Left ventricle myocardium inferior (tissue), 1 donor: ENCODE results near the gene HDGFL2. TPM values are rescaled to one million over a fixed set of nuclear protein-coding genes. Genes with fewer than 3 reads are reported as not detected.

Experiments
- DNase-seq: peaks from one replicate; pipeline ENCODE4 v3.0.0-alpha.2; 2020
- H3K27ac ChIP-seq: fragments of 200-600 bp; replicated peaks from 2 replicates; pipeline ENCODE4 v1.8.0; 2021
- H3K27me3 ChIP-seq: fragments of 200-600 bp; 2 replicates; pipeline ENCODE4 v1.8.0; 2021; ENCODE audit warnings: low read depth
- H3K36me3 ChIP-seq: fragments of 200-600 bp; 2 replicates; pipeline ENCODE4 v1.8.0; 2021
- H3K4me1 ChIP-seq: fragments of 200-600 bp; 2 replicates; pipeline ENCODE4 v1.8.0; 2021
- H3K4me3 ChIP-seq: fragments of 200-600 bp; 2 replicates; pipeline ENCODE4 v1.8.0; 2021; ENCODE audit warnings: mild to moderate bottlenecking, moderate library complexity
- H3K9me3 ChIP-seq: fragments of 200-600 bp; replicated peaks from 2 replicates; pipeline ENCODE4 v1.8.0; 2021
- intact Hi-C: fragments of 100-400 bp; cut with micrococcal nuclease; formaldehyde crosslinking; loops from one replicate; pipeline ENCODE4 v1.11.0; 2022
- total RNA-seq: library from RNA; stranded (reverse); fragmentation: NEBNext Ultra II Directional; extraction: Animal tissue kit (Norgen Biotek cat#: 25700); gene quantifications from one replicate; pipeline ENCODE4 v1.2.1, GENCODE V29; 2021
- TF ChIP-seq, protein P1 (sequence below): fragments of 200-600 bp; IDR thresholded peaks from 2 replicates; pipeline ENCODE4 v1.8.0; 2021; ENCODE audit warnings: antibody characterized with exemption, mild to moderate bottlenecking, borderline replicate concordance
- donor health status: DM: no; HTN: yes; CAD: no; lungs with severe emphysema.

The HDGFL2 gene
- total RNA-seq, 1 donor from 2014 or later: 22.8 TPM

DNA sequence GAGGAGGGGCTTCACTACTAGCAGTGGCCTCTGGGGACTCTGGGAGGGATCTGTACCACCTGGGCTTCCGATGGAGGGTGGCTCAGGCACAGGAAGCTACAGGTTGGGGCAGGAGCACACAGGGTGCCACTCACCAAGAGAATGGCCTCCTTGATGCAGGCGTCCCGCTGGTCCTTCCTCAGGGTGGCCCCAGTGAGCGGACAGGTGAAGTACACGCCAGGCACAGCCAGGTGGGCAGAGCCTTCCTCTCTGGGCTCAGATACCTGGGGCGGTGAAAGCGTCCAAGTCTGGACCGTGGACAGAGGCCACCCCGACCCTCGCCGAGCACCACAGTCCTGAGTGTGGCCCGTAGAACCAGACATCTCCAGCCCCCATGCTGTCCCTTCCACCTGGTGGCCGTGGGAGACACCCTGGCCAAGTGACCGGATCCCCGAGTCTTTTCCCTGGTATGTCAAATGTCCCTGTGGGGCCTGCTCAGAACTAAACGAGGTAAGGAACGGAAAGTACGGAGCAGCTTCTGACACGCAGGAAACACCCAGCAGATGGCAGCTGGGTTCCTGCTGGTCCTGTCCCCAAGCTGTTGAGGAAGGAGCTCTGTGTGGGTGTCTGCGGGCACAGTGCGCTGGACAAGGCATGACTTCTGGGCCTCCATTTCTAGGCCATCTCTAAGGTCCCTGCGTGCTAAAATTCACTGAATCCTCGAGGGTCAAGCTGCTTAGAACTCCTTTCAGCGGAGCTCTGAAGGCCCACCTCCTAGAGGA lies 19.7 kb upstream of the HDGFL2 start:
- DNase-seq: no peak
- Histone ChIP-seq H3K4me3 (no peak overlapping the region), H3K4me1 (peaks cover 52% of the 10 kb centered on the region), H3K36me3 (peaks cover 70% of the 10 kb centered on the region), H3K27me3 (no peaks in the 10 kb centered on the region), H3K27ac (peak overlapping the region; percentile 56), H3K9me3 (no peaks in the 10 kb centered on the region)
- intact Hi-C loops: no loop called here
- TF ChIP-seq, protein P1, sequence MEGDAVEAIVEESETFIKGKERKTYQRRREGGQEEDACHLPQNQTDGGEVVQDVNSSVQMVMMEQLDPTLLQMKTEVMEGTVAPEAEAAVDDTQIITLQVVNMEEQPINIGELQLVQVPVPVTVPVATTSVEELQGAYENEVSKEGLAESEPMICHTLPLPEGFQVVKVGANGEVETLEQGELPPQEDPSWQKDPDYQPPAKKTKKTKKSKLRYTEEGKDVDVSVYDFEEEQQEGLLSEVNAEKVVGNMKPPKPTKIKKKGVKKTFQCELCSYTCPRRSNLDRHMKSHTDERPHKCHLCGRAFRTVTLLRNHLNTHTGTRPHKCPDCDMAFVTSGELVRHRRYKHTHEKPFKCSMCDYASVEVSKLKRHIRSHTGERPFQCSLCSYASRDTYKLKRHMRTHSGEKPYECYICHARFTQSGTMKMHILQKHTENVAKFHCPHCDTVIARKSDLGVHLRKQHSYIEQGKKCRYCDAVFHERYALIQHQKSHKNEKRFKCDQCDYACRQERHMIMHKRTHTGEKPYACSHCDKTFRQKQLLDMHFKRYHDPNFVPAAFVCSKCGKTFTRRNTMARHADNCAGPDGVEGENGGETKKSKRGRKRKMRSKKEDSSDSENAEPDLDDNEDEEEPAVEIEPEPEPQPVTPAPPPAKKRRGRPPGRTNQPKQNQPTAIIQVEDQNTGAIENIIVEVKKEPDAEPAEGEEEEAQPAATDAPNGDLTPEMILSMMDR: no peak

DNA sequence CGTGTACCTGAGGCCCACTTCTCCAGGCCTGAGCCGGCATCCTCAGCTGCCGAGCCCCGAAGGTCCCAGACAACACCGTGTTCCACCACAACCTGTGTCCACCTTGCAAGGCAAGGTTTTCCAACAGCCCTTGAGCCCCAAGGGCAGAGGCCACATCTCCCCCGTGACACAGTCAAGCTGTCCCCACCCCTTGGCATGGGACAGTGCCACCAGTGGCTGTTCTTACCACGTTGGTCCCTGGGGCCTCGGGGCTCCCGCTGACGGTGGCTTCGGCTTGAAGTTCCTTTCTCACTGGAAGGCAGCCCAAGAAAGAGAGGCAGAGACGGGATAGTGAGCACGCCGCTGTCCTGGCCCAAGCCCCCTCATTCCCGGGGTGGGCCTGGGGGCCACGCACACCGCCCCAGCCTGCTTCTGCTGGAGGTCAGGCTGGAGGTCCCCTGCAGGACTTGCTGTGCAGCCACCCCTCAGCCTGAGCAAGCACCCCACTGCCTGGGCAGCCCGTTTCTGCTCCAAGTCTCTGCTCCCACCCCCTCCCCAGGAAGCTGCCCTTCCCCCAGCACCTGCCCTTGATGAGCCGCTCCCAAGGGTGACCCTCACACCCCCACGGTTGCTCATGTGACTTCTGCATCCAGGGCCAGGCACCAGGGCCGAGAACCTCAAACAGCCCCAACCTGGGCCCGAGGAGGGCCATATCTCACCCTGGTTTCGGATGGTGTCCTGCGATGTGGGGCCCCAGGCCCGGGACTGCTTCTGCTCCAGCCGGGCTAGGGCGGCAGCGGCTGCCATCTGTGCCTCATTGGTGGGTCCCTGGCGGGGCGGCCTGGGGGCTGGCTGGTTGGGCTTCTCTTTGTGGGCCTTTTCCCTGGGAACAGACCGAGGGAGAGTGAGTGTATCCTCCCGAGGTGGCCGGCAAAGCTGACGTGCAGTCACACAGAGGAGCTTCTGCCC lies 18.6 kb upstream of the HDGFL2 start:
- H3K27ac ChIP-seq: peak overlapping the region; percentile 56
- H3K9me3 ChIP-seq: no peaks in the 10 kb centered on the region
- peaks cover 54% of the 10 kb centered on the region for H3K4me1 ChIP-seq
- DNase-seq: no peak
- TF ChIP-seq, protein P1: no peak
- H3K4me3 ChIP-seq: no peak overlapping the region
- no peaks in the 10 kb centered on the region for H3K27me3 ChIP-seq
- H3K36me3 ChIP-seq: peaks cover 59% of the 10 kb centered on the region
- intact Hi-C loops: no loop called here

DNA sequence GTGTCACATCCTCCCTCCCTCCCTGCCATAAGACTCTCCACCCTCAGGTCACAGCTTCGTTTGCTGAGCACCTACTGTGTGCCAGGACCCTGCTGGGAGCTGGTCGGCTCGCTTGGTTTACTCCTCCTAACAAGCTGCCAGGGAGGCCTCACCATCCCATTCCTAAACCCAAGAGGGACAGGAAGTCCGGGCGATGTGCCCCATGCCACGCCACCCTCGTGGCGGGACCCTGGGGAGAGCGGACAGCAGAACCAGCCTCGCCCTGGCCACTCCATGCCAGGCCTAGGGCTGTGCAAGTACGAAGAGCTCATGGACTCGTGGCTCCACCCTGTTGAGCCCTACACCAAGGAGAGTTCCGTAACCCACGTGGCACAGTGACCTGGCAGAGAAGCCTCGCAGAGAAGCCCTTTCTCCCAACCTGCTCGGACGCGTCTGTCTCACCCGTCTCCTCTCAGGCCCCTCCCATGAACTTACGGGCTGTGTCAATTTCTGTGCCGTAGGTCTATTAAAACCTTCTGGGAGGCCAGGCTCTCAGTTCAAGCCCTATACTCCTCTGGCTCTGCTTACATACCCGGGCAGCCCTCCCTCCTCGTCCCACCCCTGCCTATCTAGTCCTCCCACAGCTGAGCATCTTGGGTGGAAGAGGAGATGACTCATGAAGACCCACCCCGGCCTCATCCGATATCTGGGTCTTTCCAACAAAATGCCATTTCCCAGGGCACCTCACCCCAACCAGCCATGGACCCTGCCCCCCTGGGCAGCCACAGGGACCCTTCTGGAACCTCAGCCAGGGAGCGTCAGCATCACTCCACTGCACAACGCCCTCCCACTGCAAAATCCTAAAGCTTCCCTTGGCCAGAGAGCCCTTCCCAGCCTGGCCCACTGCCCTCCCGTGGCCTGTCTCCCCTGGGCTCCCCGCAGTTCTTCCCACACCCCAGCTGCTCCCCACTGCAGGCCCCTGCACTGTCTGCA lies 17.1 kb upstream of the HDGFL2 start:
- DNase-seq: no peak

DNA sequence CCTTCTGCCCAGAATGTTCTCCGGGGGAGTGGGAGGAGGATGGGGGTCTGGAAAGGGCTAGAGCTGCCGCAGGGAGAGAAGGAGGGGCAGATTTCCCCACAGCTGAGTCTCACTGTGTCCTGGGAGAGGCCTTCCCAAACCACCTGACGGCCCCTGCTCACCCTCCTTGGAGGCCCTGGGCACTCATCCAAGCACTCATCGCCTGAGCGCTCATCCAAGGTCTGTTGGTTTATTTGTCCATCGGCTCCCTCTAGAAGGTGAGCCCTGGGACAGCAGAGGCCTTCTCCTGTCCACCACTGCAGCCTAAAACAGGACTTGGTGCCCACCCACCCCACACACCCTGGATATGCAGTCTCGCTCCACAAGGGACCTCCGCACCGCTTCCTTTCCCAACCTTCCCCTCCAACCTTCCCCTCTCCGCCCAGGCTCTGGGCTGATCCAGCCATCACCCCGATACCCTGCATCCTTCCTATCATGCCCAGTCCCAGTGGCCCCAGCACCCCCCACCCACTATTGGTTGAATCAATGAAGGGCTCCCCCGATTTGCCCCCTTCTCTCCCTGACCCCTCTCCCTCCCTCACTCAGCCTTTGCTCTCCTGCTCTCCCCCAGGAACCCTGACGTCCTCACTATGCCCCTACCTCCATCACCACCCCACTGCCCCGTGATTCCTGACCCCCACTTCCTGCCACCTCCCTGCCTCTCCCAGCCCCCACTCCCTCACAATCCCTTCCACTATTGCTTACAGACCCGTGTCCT lies 16.2 kb upstream of the HDGFL2 start:
- H3K36me3 ChIP-seq: peaks cover 35% of the 10 kb centered on the region
- H3K4me1 ChIP-seq: peaks cover 43% of the 10 kb centered on the region
- no peaks in the 10 kb centered on the region for H3K9me3 ChIP-seq
- TF ChIP-seq, protein P1: no peak
- peak; percentile 78 for DNase-seq
- H3K27ac ChIP-seq: peak overlapping the region; percentile 93
- intact Hi-C loops: no loop called here
- peak overlapping the region; percentile 80 for H3K4me3 ChIP-seq
- no peaks in the 10 kb centered on the region for H3K27me3 ChIP-seq

More for the DNA sequence above, 17.1 kb upstream of the HDGFL2 start:
- TF ChIP-seq, protein P1: no peak
- Histone ChIP-seq H3K27ac (peak overlapping the region; percentile 93), H3K9me3 (no peaks in the 10 kb centered on the region), H3K36me3 (peaks cover 44% of the 10 kb centered on the region), H3K4me3 (peak overlapping the region; percentile 80), H3K4me1 (peaks cover 43% of the 10 kb centered on the region), H3K27me3 (no peaks in the 10 kb centered on the region)
- intact Hi-C loops: no loop called here
